IPS DF 6.9 (cell line): ENCODE data around the gene PITPNC1.
"Not testable (repeated sequence)": the region's sequence is repeated elsewhere in the genome, so short reads cannot be mapped to it uniquely, and the experiment has no call there.

Experiments used
- DNase-seq: peaks from one replicate; pipeline ENCODE4 v3.0.0-alpha.2; 2013; ENCODE audit warnings: low read depth, low spot score
- H3K27ac ChIP-seq: one replicate; pipeline ENCODE4 v1.5.1; 2013; ENCODE audit warnings: low read length, control low read depth
- H3K27me3 ChIP-seq: 2 replicates; pipeline ENCODE4 v1.6.1; 2013; ENCODE audit warnings: mild to moderate bottlenecking, low read length; ENCODE audit not compliant: control insufficient read depth, insufficient read depth
- H3K36me3 ChIP-seq: 2 replicates; pipeline ENCODE4 v1.6.1; 2013; ENCODE audit warnings: low read length; ENCODE audit not compliant: control insufficient read depth, insufficient read depth
- H3K4me1 ChIP-seq: 2 replicates; pipeline ENCODE4 v1.6.1; 2013; ENCODE audit warnings: low read length; ENCODE audit not compliant: control insufficient read depth, insufficient read depth
- H3K4me3 ChIP-seq: 2 replicates; pipeline ENCODE4 v1.5.1; 2013; ENCODE audit warnings: mild to moderate bottlenecking, low read length
- H3K9me3 ChIP-seq: 2 replicates; pipeline ENCODE4 v1.6.1; 2013; ENCODE audit warnings: low read length, inconsistent platforms; ENCODE audit not compliant: control insufficient read depth, insufficient read depth
- WGBS: extraction: QIAGEN DNeasy Blood & Tissue Kit; methylation state at CpG from one replicate; pipeline ENCODE4 v1.1.7; 2013; ENCODE audit warnings: mixed read lengths, missing lambda C conversion rate; ENCODE audit not compliant: insufficient read length, insufficient coverage; 5-methylcytosine and 5-hydroxymethylcytosine counted together

The PITPNC1 gene

DNA sequence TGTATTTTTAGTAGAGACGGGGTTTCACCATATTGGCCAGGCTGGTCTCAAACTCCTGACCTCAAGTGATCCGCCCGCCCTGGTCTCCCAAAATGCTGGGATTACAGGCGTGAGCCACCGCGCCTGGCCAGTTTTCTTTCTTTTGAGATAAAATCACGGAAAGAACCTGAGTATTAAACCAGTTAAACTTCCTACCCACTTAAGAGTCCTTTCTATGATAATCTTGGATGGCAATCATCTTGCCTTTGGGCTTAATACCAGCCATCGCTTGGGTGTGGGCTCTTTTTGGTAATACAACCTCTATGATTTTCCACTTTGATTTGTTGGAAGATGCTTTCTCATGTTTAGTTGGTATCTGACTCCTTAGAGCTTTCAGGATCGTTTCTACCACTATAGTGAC lies 24.0 kb downstream of the PITPNC1 start:
- Histone ChIP-seq H3K4me1 (peaks cover 5% of the 10 kb centered on the region; the same call in 1 of the 2 replicates), H3K27ac (no peak overlapping the region), H3K4me3 (no peak overlapping the region), H3K36me3 (no peaks in the 10 kb centered on the region), H3K27me3 (no peaks in the 10 kb centered on the region), H3K9me3 (no peaks in the 10 kb centered on the region)
- WGBS = no CpG with 5 or more reads among the region's 9 CpGs
- no peak for DNase-seq

DNA sequence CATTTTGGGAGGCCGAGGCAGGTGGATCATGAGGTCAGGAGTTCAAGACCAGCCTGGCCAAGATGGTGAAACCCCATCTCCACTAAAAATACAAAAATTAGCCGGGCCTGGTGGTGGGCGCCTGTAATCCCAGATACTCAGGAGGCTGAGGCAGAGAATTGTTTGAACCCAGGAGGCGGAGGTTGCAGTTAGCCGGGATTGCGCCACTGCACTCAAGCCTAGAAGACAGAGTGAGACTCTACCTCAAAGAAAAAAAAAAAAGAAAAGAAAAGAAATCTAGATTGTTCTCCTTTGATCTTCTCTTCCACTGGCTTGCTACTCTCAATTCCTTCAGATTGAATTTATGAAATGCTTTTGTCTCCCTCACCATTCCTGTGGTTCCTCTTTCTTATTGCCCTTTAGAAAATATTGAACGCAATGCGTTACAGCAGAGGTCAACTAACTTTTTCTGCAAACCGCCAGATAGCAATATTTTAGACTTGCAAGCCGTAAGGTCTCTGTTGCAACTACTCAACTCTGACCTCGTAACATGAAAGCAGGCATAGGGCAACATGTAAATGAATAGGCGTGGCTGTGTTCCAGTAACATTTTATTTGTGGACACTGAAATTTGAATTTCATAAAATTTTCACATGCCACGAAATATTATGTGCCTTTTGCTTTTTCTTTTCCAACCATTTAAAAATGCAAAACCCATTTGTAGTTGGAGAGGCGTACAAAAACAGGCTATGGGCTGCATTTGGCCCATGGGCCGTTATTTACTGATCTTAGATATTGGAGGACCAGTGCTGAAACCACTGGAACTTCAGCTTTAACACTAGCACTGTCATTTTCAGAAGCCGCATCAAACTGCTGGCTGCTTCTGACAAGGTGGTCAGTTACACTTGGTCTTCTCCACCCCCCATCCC lies 24.8 kb downstream of the PITPNC1 start:
- no peaks in the 10 kb centered on the region for H3K9me3 ChIP-seq
- peaks cover 5% of the 10 kb centered on the region; the same call in 1 of the 2 replicates for H3K4me1 ChIP-seq
- H3K36me3 ChIP-seq = no peaks in the 10 kb centered on the region
- WGBS = no CpG with 5 or more reads among the region's 16 CpGs
- H3K4me3 ChIP-seq = no peak overlapping the region
- H3K27me3 ChIP-seq = no peaks in the 10 kb centered on the region
- no peak for DNase-seq
- no peak overlapping the region for H3K27ac ChIP-seq

DNA sequence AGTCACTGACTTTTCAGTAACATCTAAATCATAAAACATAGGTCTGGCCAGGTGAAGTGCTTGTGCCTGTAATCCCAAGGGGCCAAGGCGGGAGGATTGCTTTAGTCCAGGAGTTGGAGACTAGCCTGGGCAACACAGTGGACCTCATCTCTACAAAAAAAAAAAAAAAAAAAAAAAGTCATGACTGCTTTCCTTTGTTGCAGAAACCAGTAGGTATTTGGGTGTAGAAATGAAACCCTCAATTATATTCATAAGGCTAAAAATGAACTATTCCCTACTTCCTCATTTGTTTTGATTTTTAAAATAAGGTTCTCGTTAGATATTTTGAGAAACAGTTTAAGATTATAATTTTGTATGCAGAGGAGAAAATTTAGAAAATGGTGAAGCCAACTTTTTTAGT lies 26.0 kb downstream of the PITPNC1 start:
- Histone ChIP-seq H3K27ac (no peak overlapping the region), H3K9me3 (no peaks in the 10 kb centered on the region), H3K27me3 (no peaks in the 10 kb centered on the region), H3K4me1 (peaks cover 5% of the 10 kb centered on the region; the same call in 1 of the 2 replicates), H3K4me3 (no peak overlapping the region), H3K36me3 (no peaks in the 10 kb centered on the region)
- WGBS = no CpG with 5 or more reads among the region's 2 CpGs
- DNase-seq = no peak

DNA sequence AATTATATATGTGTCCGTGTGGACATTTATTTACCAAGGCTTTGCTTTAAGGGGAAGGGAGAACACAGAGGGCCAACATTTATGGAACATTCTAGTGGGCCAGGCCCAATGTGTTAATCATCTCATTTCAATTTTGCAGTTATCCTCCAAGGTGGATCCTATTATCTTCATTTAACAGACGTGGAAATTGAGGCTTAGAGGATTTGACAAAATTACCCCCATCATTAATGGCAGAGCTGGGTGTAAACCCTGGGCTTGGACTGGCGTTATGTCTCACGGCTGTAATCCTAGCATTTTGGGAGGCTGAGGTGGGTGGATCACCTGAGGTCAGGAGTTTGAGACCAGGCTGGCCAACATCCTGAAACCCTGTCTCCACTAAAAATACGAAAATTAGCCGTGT lies 26.4 kb downstream of the PITPNC1 start:
- Histone ChIP-seq H3K4me1 (peaks cover 5% of the 10 kb centered on the region; the same call in 1 of the 2 replicates), H3K9me3 (no peaks in the 10 kb centered on the region), H3K27me3 (no peaks in the 10 kb centered on the region), H3K27ac (no peak overlapping the region), H3K36me3 (no peaks in the 10 kb centered on the region), H3K4me3 (no peak overlapping the region)
- WGBS = no CpG with 5 or more reads among the region's 6 CpGs
- DNase-seq = no peak

DNA sequence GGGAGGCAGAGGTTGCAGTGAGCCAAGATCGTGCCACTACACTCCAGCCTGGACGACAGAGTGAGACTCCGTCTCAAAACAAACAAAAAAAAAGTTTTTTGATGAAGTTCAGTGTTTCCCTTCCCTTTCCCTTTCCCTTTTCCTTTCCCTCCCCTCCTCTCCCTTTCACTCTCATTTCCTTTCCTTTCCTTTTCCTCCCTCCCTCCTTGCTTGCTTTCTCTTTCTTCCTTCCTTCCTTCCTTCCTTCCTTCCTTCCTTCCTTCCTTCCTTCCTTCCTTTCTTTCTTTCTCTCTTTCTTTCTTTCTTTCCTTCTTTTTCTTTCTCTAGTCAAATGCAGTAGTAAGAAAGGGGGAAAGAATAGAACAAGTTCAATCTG lies 31.4 kb downstream of the PITPNC1 start:
- no CpG with 5 or more reads among the region's 3 CpGs for WGBS
- not testable (repeated sequence) for H3K9me3 ChIP-seq, H3K36me3 ChIP-seq, H3K27ac ChIP-seq, H3K27me3 ChIP-seq, H3K4me1 ChIP-seq, DNase-seq, H3K4me3 ChIP-seq

DNA sequence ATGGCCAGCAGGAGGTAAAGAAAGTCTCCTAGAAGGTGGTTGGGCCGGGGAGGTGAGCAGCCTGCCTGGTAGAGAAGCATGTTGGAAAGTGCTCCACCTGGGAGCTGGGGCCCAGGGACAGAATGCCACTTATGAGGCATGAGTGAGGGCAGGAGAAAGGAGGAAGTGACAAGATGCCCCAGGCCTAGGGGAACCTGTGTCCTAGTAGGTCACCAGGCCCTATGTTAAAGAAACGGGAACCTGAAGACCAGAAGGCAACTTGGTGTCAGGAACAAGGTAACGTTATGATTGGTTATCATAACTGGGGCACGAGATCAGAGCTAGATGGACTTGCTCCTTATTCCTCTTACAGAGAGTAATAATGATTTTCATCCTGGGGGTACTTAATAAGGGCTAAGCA lies 34.3 kb downstream of the PITPNC1 start:
- Histone ChIP-seq H3K27ac (no peak overlapping the region), H3K4me1 (no peaks in the 10 kb centered on the region), H3K9me3 (no peaks in the 10 kb centered on the region), H3K4me3 (no peak overlapping the region), H3K27me3 (no peaks in the 10 kb centered on the region), H3K36me3 (no peaks in the 10 kb centered on the region)
- WGBS = no CpG with 5 or more reads among the region's 4 CpGs
- DNase-seq = no peak

DNA sequence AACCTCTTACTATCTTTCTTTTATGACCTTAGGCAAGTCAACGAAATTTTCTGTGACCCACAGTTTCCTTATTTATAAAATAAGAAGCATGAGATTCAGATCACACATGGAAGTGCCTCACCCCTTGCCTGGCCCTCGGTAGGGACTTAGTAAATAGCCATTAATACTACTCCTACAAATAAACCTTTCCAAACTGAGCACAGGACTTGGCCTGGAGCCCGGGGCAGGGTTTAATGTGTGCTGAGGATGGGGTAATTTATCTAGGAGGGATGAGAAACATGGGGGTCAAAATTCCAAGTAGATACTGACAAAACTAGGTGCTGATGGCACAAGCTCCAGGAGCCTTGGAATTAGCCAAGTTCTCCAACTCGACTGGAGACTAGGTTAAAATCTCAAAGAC lies 35.0 kb downstream of the PITPNC1 start:
- Histone ChIP-seq H3K27ac (no peak overlapping the region), H3K4me1 (no peaks in the 10 kb centered on the region), H3K36me3 (no peaks in the 10 kb centered on the region), H3K27me3 (no peaks in the 10 kb centered on the region), H3K9me3 (no peaks in the 10 kb centered on the region), H3K4me3 (no peak overlapping the region)
- WGBS = no CpG with 5 or more reads among the region's 4 CpGs
- DNase-seq = no peak

DNA sequence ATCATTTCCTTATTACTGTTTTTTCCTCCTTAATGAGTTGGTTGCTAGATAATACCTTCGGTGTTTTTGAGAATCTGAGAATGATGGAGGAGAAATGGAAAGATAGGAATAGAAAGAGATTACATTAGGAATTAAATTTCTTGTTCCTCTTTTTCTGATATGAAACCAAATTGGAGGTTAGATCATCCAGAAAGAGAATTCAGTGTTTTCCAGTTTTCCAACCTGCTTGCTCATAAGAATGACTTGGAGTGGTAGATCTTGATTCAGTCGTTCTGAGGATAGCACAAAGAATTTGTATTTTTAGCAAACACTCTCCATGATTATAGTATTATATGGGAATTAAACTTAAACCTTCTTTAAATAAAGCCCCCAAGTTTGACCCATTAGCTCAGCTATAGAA lies 35.9 kb downstream of the PITPNC1 start:
- DNase-seq = no peak
- Histone ChIP-seq H3K9me3 (no peaks in the 10 kb centered on the region), H3K4me3 (no peak overlapping the region), H3K4me1 (no peaks in the 10 kb centered on the region), H3K36me3 (no peaks in the 10 kb centered on the region), H3K27me3 (no peaks in the 10 kb centered on the region), H3K27ac (no peak overlapping the region)
- WGBS = 100% methylated on average over 1 of the region's 2 CpGs

DNA sequence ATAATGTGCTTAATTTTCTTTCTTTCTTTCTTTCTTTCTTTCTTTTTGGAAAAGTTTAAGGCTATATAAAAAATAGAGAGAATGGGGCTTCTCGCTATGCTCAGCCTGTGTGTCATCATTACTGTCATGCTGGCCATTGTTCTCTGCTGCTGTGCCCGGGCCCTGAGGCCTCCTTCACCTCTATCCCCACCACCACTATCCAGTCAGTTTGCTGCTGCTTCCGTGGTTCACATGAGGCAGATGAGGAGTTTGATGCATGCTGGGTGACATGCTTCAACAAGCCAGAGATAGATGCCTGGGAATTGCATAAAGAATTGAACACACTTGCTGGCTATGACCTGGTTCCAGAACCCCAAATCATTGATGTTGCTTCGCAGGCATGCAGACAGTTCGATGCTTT lies 36.3 kb downstream of the PITPNC1 start:
- no peak for DNase-seq
- Histone ChIP-seq H3K27me3 (no peaks in the 10 kb centered on the region), H3K4me1 (no peaks in the 10 kb centered on the region), H3K4me3 (no peak overlapping the region), H3K9me3 (no peaks in the 10 kb centered on the region), H3K36me3 (no peaks in the 10 kb centered on the region), H3K27ac (no peak overlapping the region)
- WGBS = no CpG with 5 or more reads among the region's 5 CpGs

DNA sequence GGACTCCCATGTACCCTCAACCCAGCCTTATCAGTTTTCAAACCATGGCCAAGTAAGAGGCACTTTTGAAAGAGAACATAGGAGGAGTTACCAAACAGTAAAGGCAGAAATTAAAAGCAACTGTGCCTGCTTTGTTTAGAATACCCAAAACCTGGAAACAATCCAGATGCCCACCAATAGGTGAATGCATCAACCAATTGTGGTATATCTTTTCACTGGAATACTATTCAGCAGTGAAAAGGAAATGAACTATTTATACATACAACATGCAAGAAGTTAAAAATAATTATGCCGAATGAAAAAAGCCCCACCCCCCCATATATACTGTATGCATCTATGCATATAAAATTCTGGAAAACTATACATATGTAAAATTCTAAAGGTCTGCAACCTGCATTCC lies 37.0 kb downstream of the PITPNC1 start:
- WGBS = no CpG with 5 or more reads among the region's 1 CpG
- no peak overlapping the region for H3K27ac ChIP-seq
- no peaks in the 10 kb centered on the region for H3K4me1 ChIP-seq
- H3K9me3 ChIP-seq = no peaks in the 10 kb centered on the region
- no peaks in the 10 kb centered on the region for H3K36me3 ChIP-seq
- no peak for DNase-seq
- no peak overlapping the region for H3K4me3 ChIP-seq
- H3K27me3 ChIP-seq = no peaks in the 10 kb centered on the region

DNA sequence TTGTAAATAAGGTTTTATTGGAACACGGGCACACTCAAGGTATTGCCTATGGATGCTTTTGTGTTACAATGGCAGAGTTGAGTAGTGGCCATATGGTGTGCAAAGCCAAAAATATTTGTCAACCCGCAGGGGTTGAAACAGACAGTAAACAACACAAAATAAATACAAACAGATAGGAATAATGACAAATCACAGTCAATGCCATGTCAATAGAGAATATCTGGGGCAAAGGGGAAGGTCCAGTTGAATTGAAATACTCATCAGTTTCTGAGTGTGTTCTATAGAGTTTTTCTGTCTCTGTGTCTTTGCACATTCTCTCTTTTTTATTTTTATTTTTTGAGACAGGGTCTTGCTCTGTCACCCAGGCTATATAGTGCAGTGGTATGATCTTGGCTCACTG lies 37.5 kb downstream of the PITPNC1 start:
- Histone ChIP-seq H3K4me1 (no peaks in the 10 kb centered on the region), H3K36me3 (no peaks in the 10 kb centered on the region), H3K4me3 (no peak overlapping the region), H3K27ac (no peak overlapping the region), H3K27me3 (no peaks in the 10 kb centered on the region), H3K9me3 (no peaks in the 10 kb centered on the region)
- no CpG with 5 or more reads among the region's 2 CpGs for WGBS
- DNase-seq = no peak
